Activated B cell treated with CpG ODN at 0.5 μM for 24 hours (primary cell): ENCODE data around the gene KCNC4. TPM values are rescaled to one million over a fixed set of nuclear protein-coding genes. Genes with fewer than 3 reads are reported as not detected.

Source experiments
- ATAC-seq: fragments of 200-7000 bp; cut with Tn5 transposase; one replicate; pipeline ENCODE4 v1.10.0; 2021; ENCODE audit warnings: low read depth, mild to moderate bottlenecking, moderate library complexity
- CTCF ChIA-PET: fragments of 350-600 bp; sonication (Branson Sonifier 250); formaldehyde crosslinking; loops from one replicate; lab custom pipeline; 2021; ENCODE audit warnings: antibody characterized with exemption; lab: Charles Lee
- POLR2A ChIA-PET: fragments of 350-600 bp; sonication (Branson Sonifier 250); formaldehyde crosslinking; loops from one replicate; lab custom pipeline; 2021; ENCODE audit warnings: antibody characterized with exemption; lab: Charles Lee
- DNase-seq: peaks from one replicate; pipeline ENCODE4 v3.0.0; 2022
- H3K27ac Mint-ChIP-seq: one replicate; pipeline ENCODE4 v1.8.0; 2020; ENCODE audit warnings: mixed read lengths
- H3K27me3 Mint-ChIP-seq: one replicate; pipeline ENCODE4 v1.8.0; 2021; ENCODE audit warnings: mixed read lengths
- H3K36me3 Mint-ChIP-seq: one replicate; pipeline ENCODE4 v1.8.0; 2021; ENCODE audit warnings: low read depth, mixed read lengths
- H3K4me1 Mint-ChIP-seq: one replicate; pipeline ENCODE4 v1.8.0; 2021; ENCODE audit warnings: mixed read lengths
- H3K4me3 Mint-ChIP-seq: one replicate; pipeline ENCODE4 v1.8.0; 2020; ENCODE audit warnings: mild to moderate bottlenecking, mixed read lengths
- H3K9me3 Mint-ChIP-seq: one replicate; pipeline ENCODE4 v1.8.0; 2020; ENCODE audit warnings: mixed read lengths
- CTCF ChIP-seq: fragments of 200-600 bp; IDR thresholded peaks from one replicate; pipeline ENCODE4 v1.8.0; 2022; ENCODE audit warnings: antibody characterized with exemption, mild to moderate bottlenecking
- intact Hi-C: fragments of 100-400 bp; cut with micrococcal nuclease; formaldehyde crosslinking; loops from one replicate; pipeline ENCODE4 v1.15.1; 2024
- total RNA-seq: library from RNA; stranded (reverse); gene quantifications from 2 replicates; pipeline ENCODE4 v1.2.3, GENCODE V29; 2022

The KCNC4 gene
- total RNA-seq, 1 donor from 2014 or later = 9.8 TPM

GRCh38 chr1:110237386-110238152 lies 27.5 kb downstream of the KCNC4 start:
- H3K36me3 Mint-ChIP-seq = peaks cover 3% of the 10 kb centered on the region
- H3K9me3 Mint-ChIP-seq = no peaks in the 10 kb centered on the region
- H3K27me3 Mint-ChIP-seq = no peaks in the 10 kb centered on the region
- H3K4me1 Mint-ChIP-seq = peaks cover 17% of the 10 kb centered on the region
- POLR2A ChIA-PET = no interaction called here
- peak; percentile 74 for ATAC-seq
- H3K27ac Mint-ChIP-seq = no peak overlapping the region
- CTCF ChIA-PET = interaction anchor here (1.4 kb wide), 1 partner anchor 28 kb away, joined by 3 read pairs; no protein-coding TSS in a partner anchor
- no peak overlapping the region for H3K4me3 Mint-ChIP-seq
- intact Hi-C loops = no loop called here
- no peak for TF ChIP-seq CTCF
- no peak for DNase-seq

- no peak overlapping the region for H3K4me3 Mint-ChIP-seq
- intact Hi-C loops = loop anchor here (5.0 kb wide), 1 partner anchor 48 kb away; no protein-coding TSS in a partner anchor
- no peak overlapping the region for H3K27ac Mint-ChIP-seq
- peaks cover 3% of the 10 kb centered on the region for H3K36me3 Mint-ChIP-seq
- DNase-seq = no peak
- CTCF ChIA-PET = no interaction called here
- H3K9me3 Mint-ChIP-seq = no peaks in the 10 kb centered on the region
- no peaks in the 10 kb centered on the region for H3K27me3 Mint-ChIP-seq
- TF ChIP-seq CTCF = no peak
- ATAC-seq = no peak
- POLR2A ChIA-PET = no interaction called here
- H3K4me1 Mint-ChIP-seq = peaks cover 37% of the 10 kb centered on the region
These were observed 29.6 kb downstream of the KCNC4 start for GRCh38 chr1:110239441-110240430.

- no peaks in the 10 kb centered on the region for H3K27me3 Mint-ChIP-seq
- no peak for TF ChIP-seq CTCF
- ATAC-seq = no peak
- H3K9me3 Mint-ChIP-seq = no peaks in the 10 kb centered on the region
- DNase-seq = no peak
- intact Hi-C loops = loop anchor here (5.0 kb wide), 1 partner anchor 47 kb away; no protein-coding TSS in a partner anchor
- H3K4me3 Mint-ChIP-seq = no peak overlapping the region
- ChIA-PET POLR2A (no interaction called here), CTCF (no interaction called here)
- H3K27ac Mint-ChIP-seq = no peak overlapping the region
- H3K36me3 Mint-ChIP-seq = no peaks in the 10 kb centered on the region
- peaks cover 44% of the 10 kb centered on the region for H3K4me1 Mint-ChIP-seq
These were observed 30.5 kb downstream of the KCNC4 start for GRCh38 chr1:110240476-110241210.

GRCh38 chr1:110241516-110241915 lies 31.4 kb downstream of the KCNC4 start:
- H3K27ac Mint-ChIP-seq = no peak overlapping the region

More at GRCh38 chr1:110241516-110241915, 31.4 kb downstream of the KCNC4 start:
- ChIA-PET POLR2A (no interaction called here), CTCF (interaction anchor here (5.3 kb wide), 1 partner anchor 33 kb away, joined by 26 read pairs; no protein-coding TSS in a partner anchor)
- H3K9me3 Mint-ChIP-seq = no peaks in the 10 kb centered on the region
- peaks cover 37% of the 10 kb centered on the region for H3K4me1 Mint-ChIP-seq
- H3K36me3 Mint-ChIP-seq = no peaks in the 10 kb centered on the region
- intact Hi-C loops = loop anchor here (5.0 kb wide), 1 partner anchor 46 kb away; no protein-coding TSS in a partner anchor
- DNase-seq = no peak
- H3K4me3 Mint-ChIP-seq = no peak overlapping the region
- no peak for ATAC-seq
- no peaks in the 10 kb centered on the region for H3K27me3 Mint-ChIP-seq
- TF ChIP-seq CTCF = no peak
